ENCODE measurements around the gene EXOC6B.

DNA sequence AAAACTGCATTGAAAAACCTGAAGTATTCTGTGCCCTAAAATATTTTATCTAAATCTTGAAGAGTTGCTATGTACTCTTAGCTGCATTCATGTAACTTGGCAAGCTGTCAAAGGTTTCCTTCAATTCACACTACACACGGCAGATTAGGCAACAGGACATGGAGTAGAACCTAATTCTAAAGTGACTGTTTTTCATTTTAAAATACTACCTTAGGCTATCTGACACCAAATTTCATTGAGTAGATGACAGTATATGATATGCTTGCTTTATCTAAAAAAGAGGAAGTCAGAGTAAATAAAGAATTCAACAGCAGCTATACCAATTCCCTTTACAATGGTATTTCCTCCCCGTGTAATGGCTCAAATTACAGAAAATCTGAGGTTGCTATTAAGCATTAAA lies 45.4 kb downstream of the EXOC6B start:
- TF ChIP-seq, protein P1, sequence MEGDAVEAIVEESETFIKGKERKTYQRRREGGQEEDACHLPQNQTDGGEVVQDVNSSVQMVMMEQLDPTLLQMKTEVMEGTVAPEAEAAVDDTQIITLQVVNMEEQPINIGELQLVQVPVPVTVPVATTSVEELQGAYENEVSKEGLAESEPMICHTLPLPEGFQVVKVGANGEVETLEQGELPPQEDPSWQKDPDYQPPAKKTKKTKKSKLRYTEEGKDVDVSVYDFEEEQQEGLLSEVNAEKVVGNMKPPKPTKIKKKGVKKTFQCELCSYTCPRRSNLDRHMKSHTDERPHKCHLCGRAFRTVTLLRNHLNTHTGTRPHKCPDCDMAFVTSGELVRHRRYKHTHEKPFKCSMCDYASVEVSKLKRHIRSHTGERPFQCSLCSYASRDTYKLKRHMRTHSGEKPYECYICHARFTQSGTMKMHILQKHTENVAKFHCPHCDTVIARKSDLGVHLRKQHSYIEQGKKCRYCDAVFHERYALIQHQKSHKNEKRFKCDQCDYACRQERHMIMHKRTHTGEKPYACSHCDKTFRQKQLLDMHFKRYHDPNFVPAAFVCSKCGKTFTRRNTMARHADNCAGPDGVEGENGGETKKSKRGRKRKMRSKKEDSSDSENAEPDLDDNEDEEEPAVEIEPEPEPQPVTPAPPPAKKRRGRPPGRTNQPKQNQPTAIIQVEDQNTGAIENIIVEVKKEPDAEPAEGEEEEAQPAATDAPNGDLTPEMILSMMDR (IDR thresholded peaks at IDR 0.05): no peak
- no peak for TF ChIP-seq POLR2A (IDR thresholded peaks at IDR 0.05)

Data from esophagus squamous epithelium (tissue), 4 donors.